HL-60 (cell line): ENCODE measurements around the gene HBE1.

Experiments
- CTCF ChIP-seq: IDR thresholded peaks from one replicate; pipeline ENCODE4 v1.5.1; 2011; ENCODE audit warnings: low read length, control low read depth, inconsistent platforms; ENCODE audit not compliant: insufficient read depth
- POLR2AphosphoS5 ChIP-seq: IDR thresholded peaks from 2 replicates; pipeline ENCODE4 v1.6.1; 2012; ENCODE audit warnings: low read depth
- REST ChIP-seq: IDR thresholded peaks from 2 replicates; pipeline ENCODE4 v1.6.1; 2012; ENCODE audit warnings: low read depth; ENCODE audit not compliant: insufficient replicate concordance
- SPI1 ChIP-seq: IDR thresholded peaks from 2 replicates; pipeline ENCODE4 v1.6.1; 2012; ENCODE audit warnings: low read depth, mild to moderate bottlenecking, borderline replicate concordance

- TF ChIP-seq CTCF: no peak
- no peak for TF ChIP-seq POLR2AphosphoS5
- no peak for TF ChIP-seq REST
- TF ChIP-seq SPI1: no peak
These were observed 22.1 kb downstream of the HBE1 start for GRCh38 chr11:5247472-5248192.
